Left forelimb (tissue), 1 donor: Measurements from ENCODE around the gene FOXK1.
"Not testable (repeated sequence)": the region's sequence is repeated elsewhere in the genome, so short reads cannot be mapped to it uniquely, and the experiment has no call there.

ENCODE experiments used
- DNase-seq: peaks from one replicate; pipeline ENCODE4 v3.0.0-alpha.2; 2018; ENCODE audit warnings: low spot score

Gene FOXK1

DNA sequence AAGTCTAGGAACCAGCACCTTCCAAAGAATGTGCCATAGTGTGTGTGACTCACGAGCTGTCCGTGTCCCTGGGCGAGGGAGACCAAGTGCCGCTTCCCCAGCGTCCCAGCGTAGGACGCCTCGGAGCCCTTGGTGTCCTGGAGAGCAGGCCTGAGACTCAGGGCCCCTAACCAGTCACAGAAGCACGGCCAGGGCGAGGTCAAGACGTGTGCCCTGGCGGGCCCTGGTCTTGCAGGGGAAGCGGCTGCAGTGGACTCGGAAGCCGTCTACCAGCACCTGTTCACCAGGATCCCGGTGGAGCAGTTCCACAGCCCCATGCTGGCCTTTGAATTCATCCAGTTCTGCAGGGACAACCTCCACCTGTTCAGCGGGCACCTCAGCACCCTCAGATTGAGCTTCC, 103.9 kb downstream of the FOXK1 start:
- no peak for DNase-seq

GRCh38 chr7:4787541-4787940, 105.4 kb downstream of the FOXK1 start:
- no peak for DNase-seq

- DNase-seq, result no peak
Measured at GRCh38 chr7:4787947-4788626, 106.0 kb downstream of the FOXK1 start.

DNA sequence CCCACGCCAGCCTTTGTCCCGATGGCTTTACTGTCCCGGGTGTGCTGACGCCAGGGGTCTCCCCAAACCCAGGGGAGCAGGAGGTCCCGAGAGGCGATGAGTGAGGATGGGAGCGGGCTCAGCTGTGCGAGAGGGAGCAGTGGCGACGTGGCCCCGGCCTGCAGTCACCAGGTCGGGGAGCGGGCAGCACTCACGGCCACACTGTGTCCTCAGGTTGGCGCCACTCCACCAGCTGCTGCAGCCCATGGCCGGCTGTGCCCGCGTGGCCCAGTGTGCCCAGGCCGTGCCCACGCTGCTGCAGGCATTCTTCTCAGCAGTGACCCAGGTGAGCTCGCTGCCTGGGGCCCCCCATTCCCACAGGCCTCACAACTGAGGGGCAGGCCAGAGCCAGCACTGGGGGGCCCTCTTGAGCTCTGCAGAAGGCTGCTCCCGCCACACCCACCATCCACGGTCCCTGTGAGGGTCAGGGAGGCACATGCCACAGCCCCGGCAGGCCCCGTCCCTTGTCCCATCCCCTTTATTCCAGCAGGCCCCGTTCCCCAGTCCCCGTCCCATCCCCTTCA, 106.6 kb downstream of the FOXK1 start:
- DNase-seq, result no peak

DNA sequence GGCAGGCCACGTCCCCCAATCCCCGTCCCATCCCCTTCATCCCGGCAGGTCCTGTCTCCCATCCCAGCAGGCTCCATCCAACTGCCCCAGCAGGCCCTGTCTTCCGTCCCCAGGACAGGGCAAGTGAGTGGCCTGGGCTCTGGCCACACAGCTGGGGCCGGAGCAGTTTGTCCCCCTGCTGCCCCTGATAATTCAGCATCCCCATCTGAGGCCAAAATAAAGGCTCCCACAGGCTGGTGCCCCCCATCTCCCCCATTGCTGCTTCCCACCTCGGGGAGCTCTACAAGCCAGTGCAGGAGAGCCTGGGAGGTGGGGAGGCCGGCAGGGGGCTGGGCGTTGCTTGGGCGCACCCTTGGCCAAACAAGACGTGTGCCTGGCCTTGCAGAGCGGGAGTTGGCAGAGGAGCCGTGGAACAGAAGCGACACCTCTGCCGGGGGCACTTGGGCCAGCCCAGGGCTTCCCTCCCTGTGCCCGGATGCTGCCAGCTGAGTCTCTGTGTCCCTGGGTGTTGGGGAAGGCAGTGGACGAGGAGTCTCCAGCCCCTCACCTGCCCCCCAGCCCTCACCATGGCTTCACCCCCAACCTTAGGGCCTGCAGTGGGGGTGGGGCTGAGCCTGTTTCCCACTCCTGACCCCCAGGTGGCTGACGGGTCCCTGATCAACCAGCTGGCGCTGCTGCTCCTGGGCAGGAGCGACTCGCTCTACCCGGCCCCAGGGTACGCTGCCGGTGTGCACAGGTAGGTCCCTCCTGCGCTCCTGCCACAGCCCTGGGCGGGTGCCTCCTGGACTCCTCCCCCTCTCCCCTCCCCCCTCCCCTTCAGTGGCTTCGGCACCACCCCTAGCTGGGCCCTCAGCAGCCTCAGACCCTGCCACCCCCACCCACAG, 107.3 kb downstream of the FOXK1 start:
- DNase-seq, result no peak

GRCh38 chr7:4790078-4790465, 108.0 kb downstream of the FOXK1 start:
- no peak for DNase-seq

DNA sequence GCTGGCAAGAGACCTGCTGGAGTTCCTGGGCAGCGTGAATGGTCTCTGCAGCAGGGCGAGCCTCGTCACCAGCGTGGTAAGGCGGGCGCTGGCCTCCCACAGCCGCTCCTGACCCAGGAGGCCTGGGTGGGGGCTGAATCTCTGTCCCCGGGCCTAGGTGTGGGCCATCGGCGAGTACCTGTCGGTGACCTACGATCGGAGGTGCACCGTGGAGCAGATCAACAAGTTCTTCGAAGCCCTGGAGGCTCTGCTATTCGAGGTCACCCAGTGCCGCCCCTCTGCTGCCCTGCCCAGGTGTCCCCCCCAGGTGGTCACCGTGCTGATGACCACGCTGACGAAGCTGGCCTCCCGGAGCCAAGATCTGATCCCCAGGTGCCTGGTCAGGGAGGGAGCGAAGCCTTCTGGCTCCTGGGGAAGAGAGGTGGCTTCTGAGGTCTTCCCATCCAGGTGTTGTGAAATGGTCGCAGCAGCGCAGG, 108.5 kb downstream of the FOXK1 start:
- DNase-seq, result no peak

- DNase-seq, result no peak
Measured at GRCh38 chr7:4791101-4791737, 109.1 kb downstream of the FOXK1 start.

- DNase-seq, result peak; percentile 88
Measured at GRCh38 chr7:4791738-4792536, 109.8 kb downstream of the FOXK1 start.

- no peak for DNase-seq
Measured at GRCh38 chr7:4792537-4793126, 110.5 kb downstream of the FOXK1 start.

DNA sequence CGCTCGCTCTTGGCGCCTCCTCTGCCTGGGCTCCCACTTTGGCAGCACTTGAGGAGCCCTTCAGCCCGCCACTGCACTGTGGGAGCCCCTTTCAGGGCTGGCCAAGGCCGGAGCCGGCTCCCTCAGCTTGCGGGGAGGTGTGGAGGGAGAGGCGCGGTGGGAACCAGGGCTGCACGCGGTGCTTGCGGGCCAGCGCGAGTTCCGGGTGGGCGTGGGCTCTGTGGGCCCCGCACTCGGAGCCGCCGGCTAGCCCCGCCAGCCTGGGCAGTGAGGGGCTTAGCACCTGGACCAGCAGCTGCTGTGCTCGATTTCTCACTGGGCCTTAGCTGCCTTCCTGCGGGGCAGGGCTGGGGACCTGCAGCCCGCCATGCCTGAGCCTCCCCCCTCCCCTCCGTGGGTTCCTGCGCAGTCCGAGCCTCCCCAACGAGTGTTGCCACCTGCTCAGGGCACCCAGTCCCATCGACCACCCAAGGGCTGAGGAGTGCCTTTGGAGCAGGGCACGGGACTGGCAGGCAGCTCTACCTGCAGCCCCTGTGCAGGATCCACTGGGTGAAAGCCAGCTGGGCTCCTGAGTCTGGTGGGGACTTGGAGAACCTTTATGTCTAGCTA, 111.4 kb downstream of the FOXK1 start:
- not testable (repeated sequence) for DNase-seq

DNA sequence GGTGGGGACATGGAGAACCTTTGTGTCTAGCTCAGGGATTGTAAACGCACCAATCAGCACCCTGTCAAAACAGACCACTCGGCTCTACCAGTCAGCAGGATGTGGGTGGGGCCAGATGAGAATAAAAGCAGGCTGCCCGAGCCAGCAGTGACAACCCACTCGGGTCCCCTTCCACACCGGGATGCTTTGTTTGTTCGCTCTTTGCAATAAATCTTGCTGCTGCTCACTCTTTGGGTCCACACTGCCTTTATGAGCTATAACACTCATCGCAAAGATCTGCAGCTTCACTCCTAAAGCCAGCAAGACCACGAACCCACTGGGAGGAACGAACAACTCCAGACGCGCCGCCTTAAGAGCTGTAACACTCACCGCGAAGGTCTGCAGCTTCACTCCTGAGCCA, 112.1 kb downstream of the FOXK1 start:
- DNase-seq, result not testable (repeated sequence)

DNA sequence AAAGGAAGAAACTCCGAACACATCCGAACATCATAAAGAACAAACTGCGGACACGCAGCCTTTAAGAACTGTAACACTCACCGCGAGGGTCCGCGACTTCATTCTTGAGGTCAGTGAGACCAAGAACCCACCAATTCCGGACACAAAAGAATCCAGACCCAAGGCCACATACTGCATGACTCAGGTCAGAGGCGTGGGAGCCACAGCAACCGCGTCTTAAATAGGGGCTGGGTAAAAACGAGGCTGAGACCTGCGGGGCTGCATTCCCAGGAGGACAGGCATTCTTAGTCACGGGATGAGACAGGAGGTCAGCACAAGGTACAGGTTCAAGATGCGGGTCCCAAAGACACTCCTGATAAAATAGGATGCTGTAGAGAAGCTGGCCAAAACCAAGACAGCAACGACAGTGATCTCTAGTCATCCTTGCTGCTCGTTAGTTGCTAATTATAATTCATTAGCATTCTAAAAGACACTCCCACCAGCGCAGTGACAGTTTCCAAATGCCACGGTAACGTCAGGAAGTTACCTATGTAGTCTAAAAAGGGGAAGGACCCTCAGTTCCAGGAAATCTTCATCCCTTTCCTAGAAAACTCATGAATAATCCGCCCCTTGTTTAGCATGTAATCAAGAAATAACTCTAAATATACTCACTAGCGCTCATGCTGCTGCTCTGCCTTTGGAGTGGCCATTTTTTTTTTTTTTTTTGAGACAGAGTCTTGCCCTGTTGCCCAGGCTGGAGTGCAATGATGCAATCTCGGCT, 112.7 kb downstream of the FOXK1 start:
- no peak for DNase-seq

GRCh38 chr7:4796453-4796852, 114.4 kb downstream of the FOXK1 start:
- no peak for DNase-seq

DNA sequence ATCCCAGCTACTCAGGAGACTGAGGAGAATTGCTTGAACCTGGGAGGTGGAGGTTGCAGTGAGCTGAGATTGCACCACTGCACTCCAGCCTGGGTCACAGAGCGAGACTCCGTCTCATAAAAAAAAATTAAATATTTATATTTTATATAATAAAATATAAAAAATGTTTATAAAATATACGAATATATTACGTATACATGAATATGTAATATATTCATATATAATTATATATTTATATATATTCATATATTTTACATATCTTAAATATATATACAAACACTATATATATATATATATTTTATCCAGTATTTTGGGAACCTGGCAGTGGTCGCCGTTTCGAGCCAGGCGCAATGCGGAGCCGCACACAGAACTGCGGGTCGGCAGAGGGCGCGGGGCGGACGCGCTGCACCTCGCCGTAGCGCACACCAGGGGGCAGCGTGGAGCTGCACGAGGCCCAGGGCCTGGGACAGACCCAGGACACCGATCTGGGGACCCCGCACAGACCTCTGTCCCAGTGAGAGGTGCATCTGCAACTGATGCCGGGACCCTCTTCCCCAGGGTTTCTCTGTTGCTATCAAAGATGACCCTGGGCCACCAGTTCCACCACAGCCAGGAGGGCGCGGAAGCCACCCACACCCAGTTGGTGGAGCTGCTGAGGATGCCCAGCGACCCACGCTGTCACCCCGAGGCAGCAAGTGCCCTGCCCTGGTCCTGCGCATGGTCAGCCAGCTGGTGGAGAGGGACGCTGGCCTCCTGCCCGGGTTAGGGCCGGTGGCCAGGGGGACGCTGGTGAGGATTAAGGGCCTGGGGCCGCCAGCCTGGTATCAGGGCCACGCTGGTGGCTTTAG, 116.0 kb downstream of the FOXK1 start:
- no peak for DNase-seq

GRCh38 chr7:4798706-4799235, 116.7 kb downstream of the FOXK1 start:
- DNase-seq, result no peak

GRCh38 chr7:4799508-4800268, 117.6 kb downstream of the FOXK1 start:
- DNase-seq, result no peak

DNA sequence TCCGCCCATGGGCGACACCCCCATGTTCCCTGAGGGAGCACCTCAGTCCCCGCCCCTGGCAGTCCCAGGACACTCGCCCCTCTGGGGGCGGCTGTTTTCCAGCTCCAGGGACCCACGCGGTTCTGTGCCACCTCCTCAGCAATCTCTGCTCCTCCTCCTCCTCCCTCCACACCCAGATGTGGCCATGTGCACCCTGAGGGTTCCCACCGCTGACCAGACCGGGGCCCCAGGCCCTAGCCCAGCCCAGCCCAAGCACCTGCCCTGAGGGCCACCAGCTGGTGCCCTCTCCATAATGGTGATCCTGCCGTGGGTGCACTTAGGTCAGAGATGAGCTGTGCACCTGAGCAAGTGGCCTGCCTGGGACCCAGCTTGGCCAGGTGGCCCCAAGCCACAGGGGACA, 118.4 kb downstream of the FOXK1 start:
- no peak for DNase-seq
